ENCODE measurements around the gene MACROD2.

The MACROD2 gene

DNA sequence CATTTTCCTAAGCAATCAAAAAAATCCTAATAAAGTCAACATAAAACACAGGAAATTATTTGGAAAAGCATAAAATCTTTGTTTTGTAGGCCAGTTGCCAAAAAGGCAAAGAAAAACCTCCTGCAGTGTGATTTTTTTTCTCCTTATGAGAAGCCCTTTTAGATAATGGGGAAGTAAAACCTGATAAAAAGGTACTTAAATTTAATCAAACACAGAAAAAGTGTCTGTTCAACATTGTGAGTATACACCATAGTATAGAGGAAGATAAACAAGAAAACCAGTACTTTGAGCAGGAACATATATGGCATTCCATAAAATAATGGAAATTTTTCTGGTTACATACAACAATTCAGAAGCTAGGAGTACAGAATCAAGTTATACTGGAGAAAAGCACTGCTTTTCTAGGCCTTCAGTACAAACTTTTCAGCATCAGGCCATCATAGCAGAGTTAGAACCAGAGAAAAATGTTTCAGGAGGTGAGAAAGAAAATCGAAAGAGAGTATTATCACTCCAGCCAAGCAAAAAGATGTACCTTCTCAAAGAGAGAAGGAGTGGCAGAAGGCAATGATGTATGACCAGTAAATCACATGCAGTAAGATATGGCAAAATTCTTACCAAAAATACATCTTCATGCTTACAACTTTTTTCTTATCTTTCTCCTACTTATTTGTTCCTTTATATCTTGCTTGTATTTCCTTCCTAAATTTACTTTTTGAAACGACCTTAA lies 2083.0 kb downstream of the MACROD2 start:
- DNase-seq, result no peak

DNA sequence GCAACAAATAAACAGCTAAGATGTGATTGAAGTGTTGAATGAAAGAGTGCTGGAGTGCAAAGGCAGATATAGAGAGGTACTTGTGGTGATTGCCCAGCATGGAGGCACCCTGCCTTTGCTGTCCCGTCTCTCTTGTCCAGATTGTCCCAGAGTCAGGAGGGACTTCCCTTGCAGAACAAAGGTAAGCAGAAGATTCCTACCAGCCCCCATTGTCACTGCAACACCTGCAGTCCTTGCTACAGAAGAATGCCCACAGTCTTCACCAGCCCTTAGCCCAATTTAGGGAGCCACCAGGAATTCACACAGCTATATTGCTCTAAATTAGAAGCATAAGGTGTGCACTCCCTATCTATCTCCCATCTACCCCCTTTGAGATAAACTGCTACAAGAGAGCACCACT lies 2086.1 kb downstream of the MACROD2 start:
- no peak for DNase-seq

DNA sequence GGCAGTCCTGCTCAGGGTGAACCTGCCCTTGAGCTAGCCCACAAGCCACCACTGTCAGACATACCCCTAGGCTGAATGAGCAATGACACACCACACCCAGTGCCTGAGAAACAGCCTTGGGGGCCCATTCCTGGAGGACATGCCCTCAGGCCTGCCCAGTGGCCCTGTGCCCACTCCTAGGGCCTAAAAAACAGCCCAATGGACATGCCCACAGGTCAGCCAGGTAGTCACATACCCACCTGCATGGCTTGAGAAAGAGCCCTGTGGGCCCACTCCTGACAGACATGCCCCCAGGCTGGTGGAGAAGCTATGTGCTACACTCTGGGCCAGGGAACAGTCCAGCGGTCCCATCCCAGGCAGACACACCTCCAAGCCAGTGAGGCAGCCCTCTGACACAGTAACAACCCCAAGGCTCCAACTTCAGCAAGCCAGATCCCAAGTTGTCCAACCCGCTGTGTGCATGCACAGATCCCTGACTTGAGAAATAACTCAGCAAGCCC lies 2086.8 kb downstream of the MACROD2 start:
- no peak for DNase-seq

DNA sequence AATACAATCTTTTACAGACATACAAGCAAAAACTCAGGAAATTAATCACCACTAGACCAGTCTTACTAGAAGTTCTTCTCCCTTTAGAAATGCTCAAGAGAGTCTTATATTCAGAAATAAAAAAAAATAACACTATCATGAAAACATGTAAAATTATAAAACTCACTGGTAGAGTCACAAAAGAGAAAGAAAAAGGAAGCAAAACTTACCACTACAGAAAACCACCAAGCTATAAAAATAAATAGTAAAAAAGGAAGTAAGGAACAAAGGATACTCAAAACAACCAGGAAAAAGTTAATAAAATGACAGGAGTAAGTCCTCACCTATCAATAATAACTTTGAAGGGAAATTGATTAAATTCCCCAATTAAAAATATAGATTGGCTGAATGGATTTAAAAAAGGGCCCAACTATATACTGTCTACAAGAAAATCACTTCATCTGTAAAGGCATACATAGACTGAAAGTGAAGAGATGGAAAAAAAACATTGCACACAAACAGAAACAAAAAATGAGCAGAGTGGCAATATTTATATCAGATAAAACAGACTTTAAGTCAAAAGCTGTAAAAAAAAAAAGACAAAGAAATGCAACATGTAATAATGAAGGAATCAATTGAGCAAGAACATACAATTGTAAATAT lies 2088.4 kb downstream of the MACROD2 start:
- DNase-seq, result no peak

DNA sequence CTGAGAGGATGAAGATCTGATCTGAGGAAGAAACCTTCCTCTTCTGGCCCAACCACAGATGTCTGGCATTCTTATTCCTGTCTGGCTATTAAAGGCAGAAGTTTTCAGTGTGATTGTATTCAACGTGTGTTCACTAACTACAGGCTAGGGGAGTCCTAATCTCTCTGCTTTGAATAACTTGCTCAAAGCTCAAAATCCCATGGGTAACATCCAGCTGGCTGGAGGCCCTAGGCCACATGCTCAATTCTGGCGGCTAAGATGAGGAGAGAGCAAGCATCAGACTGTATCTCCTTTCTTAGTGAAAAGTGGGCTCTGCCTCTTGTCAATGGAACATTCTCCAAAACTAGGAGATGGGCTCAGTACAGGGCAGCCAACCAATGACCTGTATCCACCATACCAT lies 2099.9 kb downstream of the MACROD2 start:
- no peak for DNase-seq

DNA sequence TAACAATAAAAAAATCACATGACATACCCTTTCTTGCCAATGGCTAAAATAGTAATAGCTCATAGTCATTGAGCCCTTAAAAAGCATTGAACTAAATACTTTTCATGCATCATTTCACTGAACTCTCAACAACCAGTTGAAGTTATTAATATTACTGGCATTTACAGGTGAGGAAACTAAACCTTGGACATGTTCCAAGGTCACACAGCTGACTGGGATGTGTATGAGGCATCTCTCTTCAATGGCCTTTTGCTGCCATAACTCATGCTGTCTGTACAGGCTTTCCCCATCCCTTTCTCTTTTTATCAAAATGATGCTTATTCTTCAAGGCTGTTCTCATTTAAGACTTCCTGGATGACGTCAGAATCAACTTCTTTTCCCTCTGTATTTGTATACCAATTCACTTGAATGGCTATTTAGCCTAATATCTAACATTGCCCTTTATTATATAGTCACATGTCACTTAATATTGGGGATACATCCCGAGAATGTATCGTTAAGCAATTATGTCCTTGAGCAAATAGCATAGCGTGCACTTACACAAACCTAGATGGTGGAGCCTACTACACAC lies 2101.5 kb downstream of the MACROD2 start:
- no peak for DNase-seq

DNA sequence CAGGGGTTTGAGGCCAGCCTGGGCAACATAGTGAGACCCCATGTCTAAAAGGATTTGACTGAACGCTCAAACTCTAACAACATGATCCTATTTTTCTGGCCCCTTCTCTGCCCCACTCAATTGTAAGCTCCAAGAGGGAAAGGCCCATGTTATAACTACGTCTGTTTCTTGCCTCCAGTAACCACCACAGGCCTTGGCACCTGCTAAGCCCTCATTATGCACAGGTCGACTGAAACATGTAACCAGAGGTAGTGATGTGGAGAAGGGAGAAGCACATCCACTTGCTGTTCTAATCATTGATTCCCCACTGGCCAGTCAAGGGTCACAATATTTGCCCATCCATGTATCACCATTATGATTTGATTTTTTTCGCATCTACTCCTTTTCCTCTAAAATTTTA lies 2102.5 kb downstream of the MACROD2 start:
- DNase-seq, result no peak

DNA sequence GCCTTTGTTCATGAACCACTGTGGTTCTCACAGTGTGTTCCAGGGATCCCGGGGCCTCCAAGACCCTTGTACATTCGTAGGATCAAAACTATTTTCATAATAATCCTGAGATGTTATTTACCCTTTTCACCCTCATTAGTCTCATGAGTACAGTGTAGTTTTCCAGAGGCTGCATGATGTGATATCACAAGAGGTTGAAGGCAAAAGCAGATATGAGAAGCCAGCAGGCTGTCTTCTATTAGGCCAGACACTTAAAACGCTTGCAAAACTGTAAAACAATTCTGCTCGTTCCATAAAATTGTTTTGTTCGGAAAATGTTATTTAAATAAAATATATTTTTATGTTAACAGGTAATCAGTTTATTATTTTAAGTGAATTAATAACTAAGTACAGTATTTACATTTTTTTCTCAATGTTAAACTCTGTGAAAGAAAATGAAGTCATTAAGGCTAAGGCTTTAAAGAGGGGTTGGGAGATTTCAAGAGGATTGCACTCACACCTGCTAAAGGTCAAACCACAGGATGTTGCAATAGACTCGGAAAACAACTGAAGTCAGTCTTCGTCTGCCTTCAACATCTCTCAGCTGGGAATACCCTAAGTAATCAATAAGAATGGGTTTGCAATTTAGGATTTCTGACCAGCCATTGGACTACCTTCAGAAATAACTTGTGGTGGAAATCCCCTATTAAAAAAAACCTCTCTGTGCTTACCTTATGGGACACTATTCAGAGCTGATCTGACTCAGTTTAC lies 2103.7 kb downstream of the MACROD2 start:
- no peak for DNase-seq

DNA sequence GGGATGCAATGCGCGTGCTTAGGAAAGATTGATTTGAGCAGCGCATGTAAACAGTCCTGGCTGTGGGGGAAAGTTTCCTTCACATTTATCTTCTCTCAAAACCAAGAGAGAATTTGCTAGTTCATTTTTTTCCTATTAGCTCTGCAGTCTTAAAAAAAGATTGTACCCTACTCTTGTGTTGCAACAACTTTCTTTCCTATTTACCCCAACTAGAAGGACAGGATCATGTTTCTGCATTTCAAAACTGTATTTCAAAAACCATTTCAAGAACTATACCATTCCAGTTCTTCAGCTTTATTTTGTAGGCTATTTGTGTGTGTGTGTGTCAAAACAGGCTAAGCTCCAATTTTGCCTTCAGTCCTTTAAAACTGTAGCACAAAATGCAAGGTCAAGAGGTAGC lies 2104.8 kb downstream of the MACROD2 start:
- DNase-seq, result no peak

DNA sequence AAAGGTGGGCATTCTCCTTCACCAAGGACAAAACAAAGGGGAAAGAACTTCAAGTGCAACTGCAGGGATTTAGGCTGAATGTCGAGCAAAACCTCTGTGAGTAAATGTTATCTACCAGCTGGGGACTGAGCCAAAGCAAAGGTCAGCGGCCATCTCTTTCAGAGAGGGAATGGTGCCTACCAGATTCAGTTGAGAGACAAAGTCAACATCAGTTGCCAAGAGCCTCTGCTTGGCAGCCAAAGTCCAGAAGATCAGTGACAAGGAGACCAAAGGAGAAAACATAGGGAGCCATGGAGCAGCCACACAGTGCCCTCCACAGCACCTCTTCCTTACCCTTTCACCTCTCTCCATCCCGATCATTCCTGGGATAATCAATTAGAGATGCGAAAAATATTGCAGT lies 2105.5 kb downstream of the MACROD2 start:
- no peak for DNase-seq
